GM06990 (cell line): Measurements from ENCODE around the gene LYSMD4.
A peak's percentile ranks its signal among the peaks of the same experiment; 100 is the strongest.

Experiments used
- DNase-seq: peaks from one replicate; pipeline ENCODE4 v3.0.0-alpha.2; 2011; ENCODE audit not compliant: insufficient read length; ENCODE audit errors: extremely low read depth
- H3K27me3 ChIP-seq: replicated peaks from 2 replicates; pipeline ENCODE4 v1.6.0; 2011; ENCODE audit warnings: low read length; ENCODE audit not compliant: control insufficient read depth, insufficient read depth
- H3K36me3 ChIP-seq: 2 replicates; pipeline ENCODE4 v1.5.1; 2011; ENCODE audit warnings: low read length; ENCODE audit not compliant: control insufficient read depth, insufficient read depth
- H3K4me3 ChIP-seq: replicated peaks from 2 replicates; pipeline ENCODE4 v1.5.1; 2011; ENCODE audit warnings: low read depth, mild to moderate bottlenecking, control low read depth, low read length
- CTCF ChIP-seq: IDR thresholded peaks from 2 replicates; pipeline ENCODE4 v1.5.1; 2011; ENCODE audit warnings: low read length, control low read depth, mild to moderate bottlenecking, inconsistent platforms; ENCODE audit not compliant: insufficient read depth, poor library complexity, severe bottlenecking

Gene LYSMD4

GRCh38 chr15:99721896-99722295 lies 11.3 kb downstream of the LYSMD4 start:
- Histone ChIP-seq H3K36me3 (no peaks in the 10 kb centered on the region), H3K27me3 (no peaks in the 10 kb centered on the region), H3K4me3 (no peak overlapping the region)
- DNase-seq = no peak
- TF ChIP-seq CTCF = no peak

GRCh38 chr15:99721104-99721778 lies 12.0 kb downstream of the LYSMD4 start:
- no peak for TF ChIP-seq CTCF
- Histone ChIP-seq H3K36me3 (peaks cover 2% of the 10 kb centered on the region), H3K27me3 (no peaks in the 10 kb centered on the region), H3K4me3 (no peak overlapping the region)
- no peak for DNase-seq

GRCh38 chr15:99720533-99720932 lies 12.7 kb downstream of the LYSMD4 start:
- Histone ChIP-seq H3K36me3 (peaks cover 3% of the 10 kb centered on the region), H3K27me3 (no peaks in the 10 kb centered on the region), H3K4me3 (no peak overlapping the region)
- TF ChIP-seq CTCF = no peak
- DNase-seq = no peak

GRCh38 chr15:99719096-99719541 lies 14.1 kb downstream of the LYSMD4 start:
- TF ChIP-seq CTCF = no peak
- peak; percentile 60 for DNase-seq
- Histone ChIP-seq H3K36me3 (peaks cover 3% of the 10 kb centered on the region), H3K4me3 (no peak overlapping the region; the same call in 1 of the 2 replicates), H3K27me3 (no peaks in the 10 kb centered on the region)

GRCh38 chr15:99718421-99718820 lies 14.8 kb downstream of the LYSMD4 start:
- no peak overlapping the region for H3K4me3 ChIP-seq
- DNase-seq = no peak
- peaks cover 3% of the 10 kb centered on the region for H3K36me3 ChIP-seq
- no peak for TF ChIP-seq CTCF
- no peaks in the 10 kb centered on the region for H3K27me3 ChIP-seq
